HL-60 (cell line): Measurements from ENCODE around the gene UHRF2.
"Not testable (repeated sequence)": the region's sequence is repeated elsewhere in the genome, so short reads cannot be mapped to it uniquely, and the experiment has no call there.

Experiments used
- DNase-seq, 2 experiments: peaks; one replicate each; pipeline ENCODE4 v3.0.0-alpha.2; 2010 to 2020; ENCODE audit warnings: low read depth in 1 of 2, low spot score in 1 of 2
- H3K27ac ChIP-seq: fragments of 250-450 bp; sonication (Bioruptor Pico); replicated peaks from 2 replicates; pipeline ENCODE4 v1.5.1; 2020; ENCODE audit warnings: mild to moderate bottlenecking, moderate library complexity
- H3K27me3 ChIP-seq: fragments of 250-450 bp; sonication (Bioruptor Pico); 2 replicates; pipeline ENCODE4 v1.5.1; 2021; ENCODE audit warnings: mild to moderate bottlenecking, moderate library complexity; ENCODE audit not compliant: insufficient read depth, poor library complexity, severe bottlenecking
- H3K4me3 ChIP-seq: replicated peaks from 2 replicates; pipeline ENCODE4 v1.5.1; 2011; ENCODE audit warnings: mild to moderate bottlenecking, control low read depth, low read length; ENCODE audit not compliant: insufficient read depth
- GABPA ChIP-seq: IDR thresholded peaks from 2 replicates; pipeline ENCODE4 v1.6.1; 2012; ENCODE audit warnings: low read depth
- POLR2AphosphoS5 ChIP-seq: IDR thresholded peaks from 2 replicates; pipeline ENCODE4 v1.6.1; 2012; ENCODE audit warnings: low read depth
- SPI1 ChIP-seq: IDR thresholded peaks from 2 replicates; pipeline ENCODE4 v1.6.1; 2012; ENCODE audit warnings: low read depth, mild to moderate bottlenecking, borderline replicate concordance
- TF ChIP-seq, protein P1 (sequence below): IDR thresholded peaks from one replicate; pipeline ENCODE4 v1.5.1; 2011; ENCODE audit warnings: low read length, control low read depth, inconsistent platforms; ENCODE audit not compliant: insufficient read depth
- TF ChIP-seq, protein P2 (sequence below): IDR thresholded peaks from 2 replicates; pipeline ENCODE4 v1.6.1; 2012; ENCODE audit warnings: low read depth; ENCODE audit not compliant: insufficient replicate concordance

Gene UHRF2

GRCh38 chr9:6449086-6449485 is 36.1 kb downstream of the UHRF2 start:
- peak in 1 of 2 experiments; percentile 4 for DNase-seq
- no peak overlapping the region for H3K27ac ChIP-seq
- no peaks in the 10 kb centered on the region for H3K27me3 ChIP-seq
- TF ChIP-seq, protein P1, sequence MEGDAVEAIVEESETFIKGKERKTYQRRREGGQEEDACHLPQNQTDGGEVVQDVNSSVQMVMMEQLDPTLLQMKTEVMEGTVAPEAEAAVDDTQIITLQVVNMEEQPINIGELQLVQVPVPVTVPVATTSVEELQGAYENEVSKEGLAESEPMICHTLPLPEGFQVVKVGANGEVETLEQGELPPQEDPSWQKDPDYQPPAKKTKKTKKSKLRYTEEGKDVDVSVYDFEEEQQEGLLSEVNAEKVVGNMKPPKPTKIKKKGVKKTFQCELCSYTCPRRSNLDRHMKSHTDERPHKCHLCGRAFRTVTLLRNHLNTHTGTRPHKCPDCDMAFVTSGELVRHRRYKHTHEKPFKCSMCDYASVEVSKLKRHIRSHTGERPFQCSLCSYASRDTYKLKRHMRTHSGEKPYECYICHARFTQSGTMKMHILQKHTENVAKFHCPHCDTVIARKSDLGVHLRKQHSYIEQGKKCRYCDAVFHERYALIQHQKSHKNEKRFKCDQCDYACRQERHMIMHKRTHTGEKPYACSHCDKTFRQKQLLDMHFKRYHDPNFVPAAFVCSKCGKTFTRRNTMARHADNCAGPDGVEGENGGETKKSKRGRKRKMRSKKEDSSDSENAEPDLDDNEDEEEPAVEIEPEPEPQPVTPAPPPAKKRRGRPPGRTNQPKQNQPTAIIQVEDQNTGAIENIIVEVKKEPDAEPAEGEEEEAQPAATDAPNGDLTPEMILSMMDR = no peak
- TF ChIP-seq POLR2AphosphoS5 (no peak), SPI1 (no peak), GABPA (no peak)
- TF ChIP-seq, protein P2, sequence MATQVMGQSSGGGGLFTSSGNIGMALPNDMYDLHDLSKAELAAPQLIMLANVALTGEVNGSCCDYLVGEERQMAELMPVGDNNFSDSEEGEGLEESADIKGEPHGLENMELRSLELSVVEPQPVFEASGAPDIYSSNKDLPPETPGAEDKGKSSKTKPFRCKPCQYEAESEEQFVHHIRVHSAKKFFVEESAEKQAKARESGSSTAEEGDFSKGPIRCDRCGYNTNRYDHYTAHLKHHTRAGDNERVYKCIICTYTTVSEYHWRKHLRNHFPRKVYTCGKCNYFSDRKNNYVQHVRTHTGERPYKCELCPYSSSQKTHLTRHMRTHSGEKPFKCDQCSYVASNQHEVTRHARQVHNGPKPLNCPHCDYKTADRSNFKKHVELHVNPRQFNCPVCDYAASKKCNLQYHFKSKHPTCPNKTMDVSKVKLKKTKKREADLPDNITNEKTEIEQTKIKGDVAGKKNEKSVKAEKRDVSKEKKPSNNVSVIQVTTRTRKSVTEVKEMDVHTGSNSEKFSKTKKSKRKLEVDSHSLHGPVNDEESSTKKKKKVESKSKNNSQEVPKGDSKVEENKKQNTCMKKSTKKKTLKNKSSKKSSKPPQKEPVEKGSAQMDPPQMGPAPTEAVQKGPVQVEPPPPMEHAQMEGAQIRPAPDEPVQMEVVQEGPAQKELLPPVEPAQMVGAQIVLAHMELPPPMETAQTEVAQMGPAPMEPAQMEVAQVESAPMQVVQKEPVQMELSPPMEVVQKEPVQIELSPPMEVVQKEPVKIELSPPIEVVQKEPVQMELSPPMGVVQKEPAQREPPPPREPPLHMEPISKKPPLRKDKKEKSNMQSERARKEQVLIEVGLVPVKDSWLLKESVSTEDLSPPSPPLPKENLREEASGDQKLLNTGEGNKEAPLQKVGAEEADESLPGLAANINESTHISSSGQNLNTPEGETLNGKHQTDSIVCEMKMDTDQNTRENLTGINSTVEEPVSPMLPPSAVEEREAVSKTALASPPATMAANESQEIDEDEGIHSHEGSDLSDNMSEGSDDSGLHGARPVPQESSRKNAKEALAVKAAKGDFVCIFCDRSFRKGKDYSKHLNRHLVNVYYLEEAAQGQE = no peak
- H3K4me3 ChIP-seq = no peak overlapping the region

DNA sequence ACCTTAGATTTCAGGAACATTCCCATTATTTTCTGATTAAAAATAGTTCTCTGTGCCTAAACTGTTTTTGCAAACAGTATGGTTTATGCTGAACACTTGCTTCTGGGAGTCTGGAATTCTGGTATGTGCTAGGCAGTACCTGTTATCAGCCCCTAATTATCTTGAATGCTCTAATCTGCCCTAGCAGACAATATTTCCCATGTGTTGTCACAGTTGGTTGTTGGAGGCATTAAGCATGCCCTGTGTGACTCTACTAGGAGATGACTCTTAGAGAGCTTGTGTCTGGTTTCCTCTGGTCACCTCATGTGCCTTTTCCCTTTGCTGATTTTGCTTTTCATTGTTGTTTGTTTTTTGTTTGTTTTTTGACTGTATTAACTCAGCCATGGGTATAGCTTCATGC is 36.6 kb downstream of the UHRF2 start:
- H3K4me3 ChIP-seq = no peak overlapping the region
- no peak for DNase-seq
- no peak for TF ChIP-seq SPI1
- TF ChIP-seq POLR2AphosphoS5 = no peak
- TF ChIP-seq, protein P1 = no peak
- TF ChIP-seq GABPA = no peak
- TF ChIP-seq, protein P2 = no peak
- H3K27ac ChIP-seq = no peak overlapping the region
- no peaks in the 10 kb centered on the region for H3K27me3 ChIP-seq

- no peak for DNase-seq
- no peak for TF ChIP-seq SPI1
- no peak for TF ChIP-seq POLR2AphosphoS5
- TF ChIP-seq GABPA = no peak
- TF ChIP-seq, protein P1 = no peak
- TF ChIP-seq, protein P2 = no peak
- no peak overlapping the region for H3K4me3 ChIP-seq
- no peak overlapping the region for H3K27ac ChIP-seq
- no peaks in the 10 kb centered on the region for H3K27me3 ChIP-seq
These were observed 37.8 kb downstream of the UHRF2 start for GRCh38 chr9:6450641-6451375.

- H3K27ac ChIP-seq, H3K27me3 ChIP-seq, H3K4me3 ChIP-seq, DNase-seq: not testable (repeated sequence)
These were observed 42.3 kb downstream of the UHRF2 start for GRCh38 chr9:6455292-6455691.

DNA sequence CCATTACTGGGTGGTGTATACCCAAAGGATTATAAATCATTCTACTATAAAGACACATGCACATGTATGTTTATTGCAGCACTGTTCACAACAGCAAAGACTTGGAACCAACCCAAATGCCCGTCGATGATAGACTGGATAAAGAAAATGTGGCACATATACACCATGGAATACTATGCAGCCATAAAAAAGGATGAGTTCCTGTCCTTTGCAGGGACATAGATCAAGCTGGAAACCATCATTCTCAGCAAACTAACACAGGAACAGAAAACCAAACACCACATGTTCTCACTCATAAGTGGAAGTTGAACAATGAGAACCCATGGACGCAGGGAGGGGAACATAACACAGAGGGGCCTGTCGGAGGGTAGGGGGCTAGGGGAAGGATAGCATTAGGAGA is 45.7 kb downstream of the UHRF2 start:
- H3K27ac ChIP-seq, DNase-seq, H3K4me3 ChIP-seq, H3K27me3 ChIP-seq: not testable (repeated sequence)
